ENCODE measurements around the gene VPS16. TPM values are rescaled to one million over a fixed set of nuclear protein-coding genes. Genes with fewer than 3 reads are reported as not detected.
"Not testable (repeated sequence)": the region's sequence is repeated elsewhere in the genome, so short reads cannot be mapped to it uniquely, and the experiment has no call there.

The VPS16 gene
- total and polyA plus RNA-seq, 12 donors: 24.8 to 115 (median 34.8) TPM

DNA sequence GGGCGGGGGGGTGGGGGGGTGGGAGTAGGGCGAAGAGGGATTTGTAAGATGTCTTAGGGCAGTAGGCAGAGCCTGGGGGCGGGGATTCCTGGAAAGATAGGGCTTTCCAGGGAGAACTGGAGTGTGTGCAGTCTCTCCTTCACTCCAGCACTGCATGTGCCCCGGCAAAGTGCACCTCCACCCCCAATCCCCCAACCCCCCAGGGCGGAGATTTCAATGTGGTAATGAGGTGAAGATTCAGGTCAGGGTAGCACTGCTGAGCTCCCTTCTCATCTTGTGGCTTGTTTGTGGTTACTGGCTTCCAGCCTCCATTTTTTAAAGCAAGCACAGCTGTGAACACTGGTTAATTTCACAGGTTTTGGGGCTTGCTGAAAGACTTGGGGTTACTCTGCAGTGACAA, 18.5 kb upstream of the VPS16 start:
- no peak for TF ChIP-seq POLR2A (IDR thresholded peaks at IDR 0.05)
- TF ChIP-seq, protein P1, sequence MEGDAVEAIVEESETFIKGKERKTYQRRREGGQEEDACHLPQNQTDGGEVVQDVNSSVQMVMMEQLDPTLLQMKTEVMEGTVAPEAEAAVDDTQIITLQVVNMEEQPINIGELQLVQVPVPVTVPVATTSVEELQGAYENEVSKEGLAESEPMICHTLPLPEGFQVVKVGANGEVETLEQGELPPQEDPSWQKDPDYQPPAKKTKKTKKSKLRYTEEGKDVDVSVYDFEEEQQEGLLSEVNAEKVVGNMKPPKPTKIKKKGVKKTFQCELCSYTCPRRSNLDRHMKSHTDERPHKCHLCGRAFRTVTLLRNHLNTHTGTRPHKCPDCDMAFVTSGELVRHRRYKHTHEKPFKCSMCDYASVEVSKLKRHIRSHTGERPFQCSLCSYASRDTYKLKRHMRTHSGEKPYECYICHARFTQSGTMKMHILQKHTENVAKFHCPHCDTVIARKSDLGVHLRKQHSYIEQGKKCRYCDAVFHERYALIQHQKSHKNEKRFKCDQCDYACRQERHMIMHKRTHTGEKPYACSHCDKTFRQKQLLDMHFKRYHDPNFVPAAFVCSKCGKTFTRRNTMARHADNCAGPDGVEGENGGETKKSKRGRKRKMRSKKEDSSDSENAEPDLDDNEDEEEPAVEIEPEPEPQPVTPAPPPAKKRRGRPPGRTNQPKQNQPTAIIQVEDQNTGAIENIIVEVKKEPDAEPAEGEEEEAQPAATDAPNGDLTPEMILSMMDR (IDR thresholded peaks at IDR 0.05): no peak
- WGBS, 4 donors: 18 to 47% (median 26%) methylated on average over 5 of the region's 5 CpGs
- Histone ChIP-seq H3K36me3 (replicated peaks in 1 of 2) (no peaks in the 10 kb centered on the region), H3K4me3 (no peak overlapping the region), H3K9me3 (replicated peaks in 1 of 3) (no peaks in the 10 kb centered on the region), H3K4me1 (replicated peaks in 1 of 2) (no peaks in the 10 kb centered on the region), H3K27ac (no peak overlapping the region), H3K27me3 (peaks cover 14% of the 10 kb centered on the region)
- peak in 2 of 7 donors; percentile 3 to 44 for DNase-seq
- intact Hi-C loops (cut with DNase I): no loop called here

- 84 to 98% (median 90%) methylated on average over 2 of the region's 2 CpGs for WGBS, 4 donors
- no peak for TF ChIP-seq POLR2A (IDR thresholded peaks at IDR 0.05)
- TF ChIP-seq, protein P1 (IDR thresholded peaks at IDR 0.05): no peak
- no peak for DNase-seq
- no peaks in the 10 kb centered on the region for H3K9me3 ChIP-seq (replicated peaks in 1 of 3)
- H3K4me1 ChIP-seq (replicated peaks in 1 of 2): no peaks in the 10 kb centered on the region
- H3K4me3 ChIP-seq: no peak overlapping the region
- H3K27ac ChIP-seq: no peak overlapping the region
- H3K27me3 ChIP-seq: peaks cover 10% of the 10 kb centered on the region
- H3K36me3 ChIP-seq (replicated peaks in 1 of 2): no peaks in the 10 kb centered on the region
- intact Hi-C loops (cut with DNase I): no loop called here
These were observed 14.8 kb upstream of the VPS16 start for GRCh38 chr20:2825761-2826160.

GRCh38 chr20:2826655-2827054, 13.9 kb upstream of the VPS16 start:
- WGBS, 4 donors: 69 to 81% (median 77%) methylated on average over 4 of the region's 4 CpGs
- Histone ChIP-seq H3K36me3 (replicated peaks in 1 of 2) (no peaks in the 10 kb centered on the region), H3K27me3 (peaks cover 6% of the 10 kb centered on the region), H3K9me3 (replicated peaks in 1 of 3) (no peaks in the 10 kb centered on the region), H3K4me1 (replicated peaks in 1 of 2) (no peaks in the 10 kb centered on the region), H3K4me3 (no peak overlapping the region), H3K27ac (no peak overlapping the region)
- intact Hi-C loops (cut with DNase I): no loop called here
- DNase-seq: no peak
- TF ChIP-seq, protein P1 (IDR thresholded peaks at IDR 0.05): no peak
- TF ChIP-seq POLR2A (IDR thresholded peaks at IDR 0.05): no peak

- Histone ChIP-seq H3K36me3 (replicated peaks in 1 of 2) (no peaks in the 10 kb centered on the region), H3K9me3 (replicated peaks in 1 of 3) (no peaks in the 10 kb centered on the region), H3K4me3 (no peak overlapping the region), H3K27ac (no peak overlapping the region), H3K27me3 (peaks cover 6% of the 10 kb centered on the region), H3K4me1 (replicated peaks in 1 of 2) (no peaks in the 10 kb centered on the region)
- peak in 2 of 7 donors; percentile 7 to 18 for DNase-seq
- TF ChIP-seq POLR2A (IDR thresholded peaks at IDR 0.05): no peak
- TF ChIP-seq, protein P1 (IDR thresholded peaks at IDR 0.05): no peak
- intact Hi-C loops (cut with DNase I): no loop called here
- WGBS, 4 donors: 65 to 77% (median 72%) methylated on average over 6 of the region's 6 CpGs
These were observed 11.2 kb upstream of the VPS16 start for GRCh38 chr20:2829376-2829775.

GRCh38 chr20:2831206-2831605, 9.3 kb upstream of the VPS16 start:
- intact Hi-C loops (cut with DNase I): not testable (repeated sequence)

More at GRCh38 chr20:2831206-2831605, 9.3 kb upstream of the VPS16 start:
- peak in 1 of 7 donors; percentile 30 for DNase-seq
- 62 to 85% (median 77%) methylated on average over 7 of the region's 7 CpGs for WGBS, 4 donors
- H3K36me3 ChIP-seq (replicated peaks in 1 of 2); H3K9me3 ChIP-seq (replicated peaks in 1 of 3); H3K4me1 ChIP-seq (replicated peaks in 1 of 2); H3K27me3 ChIP-seq; H3K27ac ChIP-seq; H3K4me3 ChIP-seq: not testable (repeated sequence)
